Measurements from ENCODE around the gene TOX2.

GRCh38 chr20:43973231-43973630 is 58.6 kb downstream of the TOX2 start:
- no peak for TF ChIP-seq CTCF (conservative IDR thresholded peaks at IDR 0.05; ENCODE audit: low read depth, low read length)
- no peak for TF ChIP-seq ELK1 (IDR thresholded peaks at IDR 0.05; ENCODE audit: borderline replicate concordance, low read depth, low read length)
- TF ChIP-seq POLR2A (IDR thresholded peaks at IDR 0.05; ENCODE audit: low read depth, low read length) = no peak
- no peak for TF ChIP-seq MAFK (IDR thresholded peaks at IDR 0.05; ENCODE audit: low read depth, low read length)
- no peak for TF ChIP-seq RAD21 (IDR thresholded peaks at IDR 0.05; ENCODE audit: low read length)
- no peak for TF ChIP-seq MAZ (IDR thresholded peaks at IDR 0.05; ENCODE audit: borderline replicate concordance, low read depth, low read length)
- TF ChIP-seq BHLHE40 (IDR thresholded peaks at IDR 0.05; ENCODE audit: low read depth, low read length) = no peak
- TF ChIP-seq RCOR1 (IDR thresholded peaks at IDR 0.05; ENCODE audit: insufficient replicate concordance, low read length) = no peak

Measured in IMR-90 (cell line).